ENCODE results near the gene DLL4.

DNA sequence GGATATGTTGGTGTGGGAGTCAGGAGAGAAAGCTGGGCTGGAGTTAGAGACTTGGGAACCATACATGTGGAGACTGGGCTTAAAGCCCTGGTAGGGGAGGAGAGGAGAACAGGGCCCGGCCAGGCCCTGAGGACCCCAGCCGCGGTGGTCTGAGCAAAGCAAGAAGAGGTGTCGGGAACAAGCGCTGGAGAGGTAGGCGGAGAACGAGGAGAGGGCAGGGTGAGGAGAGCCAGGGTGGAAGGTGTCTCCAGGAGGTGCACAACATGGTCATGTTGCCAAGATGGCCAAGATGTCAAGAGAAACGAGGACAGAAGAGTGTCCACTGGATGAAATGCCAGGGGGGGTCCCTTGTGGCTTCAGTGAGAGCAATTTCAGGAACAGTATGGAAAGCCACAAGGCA is 29.6 kb downstream of the DLL4 start:
- TF ChIP-seq CTCF (IDR thresholded peaks at IDR 0.05) (no peak), POLR2A (IDR thresholded peaks at IDR 0.05) (no peak)

All from Peyer's patch (tissue), 4 donors.